Measurements from ENCODE around the gene WDFY3.

WDFY3 gene

DNA sequence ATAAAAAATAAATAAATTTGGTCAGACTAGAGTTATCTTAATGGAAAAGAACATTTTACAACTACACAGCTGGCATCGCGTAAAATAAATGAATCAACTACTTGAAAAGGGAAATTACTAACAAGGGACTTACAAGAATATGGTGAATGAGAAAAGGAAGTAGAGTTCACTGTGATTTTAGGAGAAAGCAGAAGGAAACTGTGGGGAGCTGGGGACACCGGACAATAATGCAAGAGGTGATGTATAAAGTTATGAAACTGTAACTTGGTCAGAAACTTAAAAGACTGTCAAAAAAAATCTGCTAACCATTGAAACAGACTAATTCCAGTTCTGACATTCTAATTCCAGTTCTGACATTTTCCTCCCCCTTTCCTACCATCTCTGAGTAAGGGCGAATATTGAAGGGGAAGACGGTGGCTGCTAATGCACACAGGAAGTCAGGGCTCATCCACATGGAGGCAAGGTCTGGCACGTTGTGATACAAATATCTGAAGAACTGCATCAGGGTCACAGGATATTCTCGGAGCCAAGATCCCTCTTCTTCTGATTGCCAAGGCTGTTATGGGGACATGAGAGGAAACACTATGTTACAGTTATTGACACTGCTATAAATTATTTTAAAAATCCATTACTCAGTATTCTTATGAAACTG, 213.0 kb downstream of the WDFY3 start:
- H3K9me3 ChIP-seq (ENCODE audit: control insufficient read depth in 2 of 2, low read length in 2 of 2): no peaks in the 10 kb centered on the region
- H3K4me3 ChIP-seq (ENCODE audit: low read length in 2 of 2): no peak overlapping the region
- no peak overlapping the region for H3K9ac ChIP-seq (ENCODE audit: low read length in 2 of 2)
- no peaks in the 10 kb centered on the region for H3K27me3 ChIP-seq (ENCODE audit: control insufficient read depth in 1 of 2, insufficient read depth in 2 of 2, low read length in 2 of 2)
- no peaks in the 10 kb centered on the region for H3K4me1 ChIP-seq (ENCODE audit: control insufficient read depth, insufficient read depth, low read length)
- H3K36me3 ChIP-seq (ENCODE audit: control insufficient read depth in 2 of 2, insufficient read depth in 2 of 2, low read length in 2 of 2): peaks cover 21 to 31% of the 10 kb centered on the region in 2 donors
- H3K27ac ChIP-seq (ENCODE audit: low read length): no peak overlapping the region

DNA sequence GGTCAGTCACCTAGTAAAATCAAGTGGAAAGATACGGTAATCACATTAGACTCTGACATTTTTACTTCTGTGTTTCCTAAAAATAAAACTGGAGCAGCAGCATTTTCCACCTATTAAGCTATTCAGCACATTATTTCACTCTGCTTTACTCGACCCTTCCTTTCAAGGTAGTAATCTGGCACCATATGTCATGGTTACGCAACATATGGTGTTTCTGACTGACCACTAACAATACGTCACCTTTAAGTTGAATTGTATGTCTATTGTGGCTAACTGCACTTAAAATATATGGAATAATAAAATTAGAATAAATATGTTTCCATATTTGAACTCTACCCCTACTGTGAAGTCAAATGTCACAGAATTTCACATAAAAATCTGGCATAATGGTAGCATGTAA, 214.8 kb downstream of the WDFY3 start:
- Histone ChIP-seq H3K4me3 (ENCODE audit: low read length in 2 of 2) (no peak overlapping the region), H3K9ac (ENCODE audit: low read length in 2 of 2) (no peak overlapping the region), H3K27me3 (ENCODE audit: control insufficient read depth in 1 of 2, insufficient read depth in 2 of 2, low read length in 2 of 2) (no peaks in the 10 kb centered on the region), H3K27ac (ENCODE audit: low read length) (no peak overlapping the region), H3K36me3 (ENCODE audit: control insufficient read depth in 2 of 2, insufficient read depth in 2 of 2, low read length in 2 of 2) (peaks cover 30 to 39% of the 10 kb centered on the region in 2 donors), H3K9me3 (ENCODE audit: control insufficient read depth in 2 of 2, low read length in 2 of 2) (no peaks in the 10 kb centered on the region), H3K4me1 (ENCODE audit: control insufficient read depth, insufficient read depth, low read length) (no peaks in the 10 kb centered on the region)

DNA sequence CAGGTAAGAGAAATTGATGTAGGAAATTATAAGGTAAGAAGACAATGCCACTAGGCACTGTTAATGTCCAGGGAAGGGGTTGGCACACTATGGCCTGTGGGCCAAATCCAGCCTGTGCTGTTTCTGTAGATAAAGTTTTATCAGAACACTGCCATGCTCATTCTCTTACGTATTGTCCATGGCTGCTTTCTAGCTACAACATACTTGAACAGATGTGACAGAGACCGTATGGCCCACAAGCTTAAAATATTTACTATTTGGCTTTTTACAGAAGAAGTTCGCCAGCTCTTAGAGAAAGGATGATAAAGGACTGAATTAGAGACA, 215.6 kb downstream of the WDFY3 start:
- Histone ChIP-seq H3K36me3 (ENCODE audit: control insufficient read depth in 2 of 2, insufficient read depth in 2 of 2, low read length in 2 of 2) (peaks cover 31 to 38% of the 10 kb centered on the region in 2 donors), H3K27ac (ENCODE audit: low read length) (no peak overlapping the region), H3K4me1 (ENCODE audit: control insufficient read depth, insufficient read depth, low read length) (no peaks in the 10 kb centered on the region), H3K9me3 (ENCODE audit: control insufficient read depth in 2 of 2, low read length in 2 of 2) (no peaks in the 10 kb centered on the region), H3K27me3 (ENCODE audit: control insufficient read depth in 1 of 2, insufficient read depth in 2 of 2, low read length in 2 of 2) (no peaks in the 10 kb centered on the region), H3K4me3 (ENCODE audit: low read length in 2 of 2) (no peak overlapping the region), H3K9ac (ENCODE audit: low read length in 2 of 2) (no peak overlapping the region)

DNA sequence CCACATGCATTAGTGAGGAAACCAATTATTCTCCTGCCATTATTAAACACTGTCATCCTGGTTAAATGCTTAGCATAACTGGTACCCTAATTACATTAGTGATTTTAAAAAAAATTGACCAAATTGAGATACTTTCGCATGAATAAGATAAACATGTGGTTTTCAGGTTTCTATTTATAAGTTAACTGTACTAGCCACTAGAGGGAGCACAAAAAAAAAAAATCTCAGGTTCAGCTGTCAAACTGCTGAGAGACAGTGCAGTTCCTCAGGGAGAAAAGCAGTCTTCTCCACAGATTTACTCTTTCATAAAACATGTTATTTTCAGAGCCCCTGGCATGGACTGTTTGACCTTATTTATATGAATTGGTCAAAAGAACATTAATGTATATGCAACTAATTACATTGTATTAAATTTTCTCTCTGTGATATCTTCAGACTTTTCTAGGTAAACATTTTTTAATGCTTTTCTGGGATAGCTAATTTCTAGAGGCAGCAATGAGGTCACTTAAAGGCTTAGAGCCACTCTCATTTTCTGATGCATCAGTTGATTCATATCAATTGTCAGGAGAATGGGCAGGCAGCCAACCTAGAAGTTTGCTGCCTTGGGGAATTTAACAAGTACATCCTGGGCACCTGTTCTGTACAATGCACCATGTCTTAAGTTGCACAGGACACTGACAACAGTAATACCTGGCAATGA, 216.1 kb downstream of the WDFY3 start:
- Histone ChIP-seq H3K4me3 (ENCODE audit: low read length in 2 of 2) (no peak overlapping the region), H3K9ac (ENCODE audit: low read length in 2 of 2) (no peak overlapping the region), H3K9me3 (ENCODE audit: control insufficient read depth in 2 of 2, low read length in 2 of 2) (no peaks in the 10 kb centered on the region), H3K27ac (ENCODE audit: low read length) (no peak overlapping the region), H3K36me3 (ENCODE audit: control insufficient read depth in 2 of 2, insufficient read depth in 2 of 2, low read length in 2 of 2) (peaks cover 31 to 39% of the 10 kb centered on the region in 2 donors), H3K27me3 (ENCODE audit: control insufficient read depth in 1 of 2, insufficient read depth in 2 of 2, low read length in 2 of 2) (no peaks in the 10 kb centered on the region), H3K4me1 (ENCODE audit: control insufficient read depth, insufficient read depth, low read length) (no peaks in the 10 kb centered on the region)

DNA sequence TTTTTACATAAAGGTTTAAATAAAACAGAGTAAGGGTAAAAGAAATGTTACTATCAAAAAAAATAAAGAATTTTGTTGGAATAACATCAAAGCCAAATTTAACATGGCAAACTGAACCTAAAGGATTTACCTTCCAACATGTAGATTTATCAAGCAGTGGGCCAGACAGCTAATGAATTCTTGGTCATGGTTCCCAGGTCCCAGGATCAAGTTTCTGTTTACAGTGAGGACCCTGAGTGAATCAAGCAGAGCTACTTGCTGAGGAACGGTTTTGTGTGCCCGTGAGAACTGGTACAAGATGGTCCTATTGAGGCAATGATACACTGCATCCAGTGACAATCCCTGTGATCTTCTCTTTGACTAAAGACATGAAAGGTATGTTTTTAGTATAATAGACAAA, 226.4 kb downstream of the WDFY3 start:
- Histone ChIP-seq H3K9me3 (ENCODE audit: control insufficient read depth in 2 of 2, low read length in 2 of 2) (no peaks in the 10 kb centered on the region), H3K36me3 (ENCODE audit: control insufficient read depth in 2 of 2, insufficient read depth in 2 of 2, low read length in 2 of 2) (peaks cover 34 to 38% of the 10 kb centered on the region in 2 donors), H3K27ac (ENCODE audit: low read length) (no peak overlapping the region), H3K27me3 (ENCODE audit: control insufficient read depth in 1 of 2, insufficient read depth in 2 of 2, low read length in 2 of 2) (no peaks in the 10 kb centered on the region), H3K4me1 (ENCODE audit: control insufficient read depth, insufficient read depth, low read length) (no peaks in the 10 kb centered on the region), H3K9ac (ENCODE audit: low read length in 2 of 2) (no peak overlapping the region), H3K4me3 (ENCODE audit: low read length in 2 of 2) (no peak overlapping the region)

GRCh38 chr4:84738622-84739021, 227.9 kb downstream of the WDFY3 start:
- Histone ChIP-seq H3K9ac (ENCODE audit: low read length in 2 of 2) (no peak overlapping the region), H3K4me3 (ENCODE audit: low read length in 2 of 2) (no peak overlapping the region), H3K9me3 (ENCODE audit: control insufficient read depth in 2 of 2, low read length in 2 of 2) (no peaks in the 10 kb centered on the region), H3K27me3 (ENCODE audit: control insufficient read depth in 1 of 2, insufficient read depth in 2 of 2, low read length in 2 of 2) (no peaks in the 10 kb centered on the region), H3K27ac (ENCODE audit: low read length) (no peak overlapping the region), H3K4me1 (ENCODE audit: control insufficient read depth, insufficient read depth, low read length) (no peaks in the 10 kb centered on the region), H3K36me3 (ENCODE audit: control insufficient read depth in 2 of 2, insufficient read depth in 2 of 2, low read length in 2 of 2) (peaks cover 34 to 41% of the 10 kb centered on the region in 2 donors)

DNA sequence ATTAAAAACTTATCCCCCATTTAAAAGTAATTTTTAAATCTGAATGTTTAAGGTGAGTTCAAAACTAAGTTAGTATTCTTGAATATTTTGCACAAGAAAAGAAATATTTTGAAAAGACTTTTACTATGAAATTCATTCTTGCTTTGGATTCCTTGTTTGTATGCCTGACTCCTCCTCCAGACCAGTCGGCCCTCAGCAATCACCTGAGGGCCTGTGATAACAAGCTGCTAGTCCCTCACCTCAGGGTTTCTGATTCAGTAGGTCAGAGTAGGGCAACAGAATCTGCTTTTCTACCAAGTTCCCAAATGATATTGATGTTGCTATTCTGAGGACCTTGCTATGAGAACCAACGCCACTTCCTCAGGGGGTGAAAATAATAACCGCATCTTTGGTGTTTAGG, 228.8 kb downstream of the WDFY3 start:
- Histone ChIP-seq H3K27me3 (ENCODE audit: control insufficient read depth in 1 of 2, insufficient read depth in 2 of 2, low read length in 2 of 2) (no peaks in the 10 kb centered on the region), H3K9ac (ENCODE audit: low read length in 2 of 2) (no peak overlapping the region), H3K4me3 (ENCODE audit: low read length in 2 of 2) (no peak overlapping the region)

GRCh38 chr4:84734037-84734436, 232.5 kb downstream of the WDFY3 start:
- Histone ChIP-seq H3K27me3 (ENCODE audit: control insufficient read depth in 1 of 2, insufficient read depth in 2 of 2, low read length in 2 of 2) (no peaks in the 10 kb centered on the region), H3K36me3 (ENCODE audit: control insufficient read depth in 2 of 2, insufficient read depth in 2 of 2, low read length in 2 of 2) (peaks cover 27 to 38% of the 10 kb centered on the region in 2 donors), H3K4me3 (ENCODE audit: low read length in 2 of 2) (no peak overlapping the region), H3K27ac (ENCODE audit: low read length) (no peak overlapping the region), H3K4me1 (ENCODE audit: control insufficient read depth, insufficient read depth, low read length) (no peaks in the 10 kb centered on the region), H3K9ac (ENCODE audit: low read length in 2 of 2) (no peak overlapping the region), H3K9me3 (ENCODE audit: control insufficient read depth in 2 of 2, low read length in 2 of 2) (no peaks in the 10 kb centered on the region)

More for the DNA sequence above, 228.8 kb downstream of the WDFY3 start:
- peaks cover 38 to 48% of the 10 kb centered on the region in 2 donors for H3K36me3 ChIP-seq (ENCODE audit: control insufficient read depth in 2 of 2, insufficient read depth in 2 of 2, low read length in 2 of 2)
- H3K9me3 ChIP-seq (ENCODE audit: control insufficient read depth in 2 of 2, low read length in 2 of 2): no peaks in the 10 kb centered on the region
- H3K27ac ChIP-seq (ENCODE audit: low read length): no peak overlapping the region
- no peaks in the 10 kb centered on the region for H3K4me1 ChIP-seq (ENCODE audit: control insufficient read depth, insufficient read depth, low read length)

DNA sequence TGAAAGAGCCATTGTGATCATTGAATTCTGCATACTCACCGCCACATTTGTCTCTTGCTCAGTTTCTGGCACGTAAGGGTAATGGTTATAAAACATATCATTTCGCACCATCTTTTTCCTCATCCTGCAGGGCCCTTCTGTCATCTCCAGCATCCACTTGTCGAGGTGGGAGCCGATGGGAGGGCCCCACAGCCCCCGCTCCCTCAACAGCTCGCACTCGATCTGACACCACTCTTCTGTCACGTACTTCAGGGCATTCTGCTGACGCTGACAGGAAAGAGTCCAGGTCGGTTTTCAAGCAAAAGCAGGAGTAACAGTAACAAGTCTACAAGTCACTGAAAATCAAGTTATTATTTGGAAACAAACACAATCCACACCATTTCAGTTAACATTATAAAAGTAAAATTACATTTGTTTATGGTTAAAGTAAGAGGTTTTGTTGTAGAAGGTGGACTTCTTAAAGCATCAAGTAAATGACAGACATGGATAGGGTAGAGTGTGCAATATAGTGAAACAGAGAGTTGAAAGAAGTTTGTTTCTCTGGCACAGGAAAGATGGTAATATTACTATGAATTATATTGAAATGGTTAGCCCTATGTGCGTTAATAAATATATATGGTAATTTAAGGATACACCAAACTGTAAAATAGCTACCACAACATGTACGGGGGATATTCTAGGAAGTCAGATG, 233.0 kb downstream of the WDFY3 start:
- Histone ChIP-seq H3K4me1 (ENCODE audit: control insufficient read depth, insufficient read depth, low read length) (no peaks in the 10 kb centered on the region), H3K36me3 (ENCODE audit: control insufficient read depth in 2 of 2, insufficient read depth in 2 of 2, low read length in 2 of 2) (peaks cover 27 to 38% of the 10 kb centered on the region in 2 donors), H3K27me3 (ENCODE audit: control insufficient read depth in 1 of 2, insufficient read depth in 2 of 2, low read length in 2 of 2) (no peaks in the 10 kb centered on the region), H3K4me3 (ENCODE audit: low read length in 2 of 2) (no peak overlapping the region), H3K9me3 (ENCODE audit: control insufficient read depth in 2 of 2, low read length in 2 of 2) (no peaks in the 10 kb centered on the region), H3K27ac (ENCODE audit: low read length) (no peak overlapping the region), H3K9ac (ENCODE audit: low read length in 2 of 2) (no peak overlapping the region)

DNA sequence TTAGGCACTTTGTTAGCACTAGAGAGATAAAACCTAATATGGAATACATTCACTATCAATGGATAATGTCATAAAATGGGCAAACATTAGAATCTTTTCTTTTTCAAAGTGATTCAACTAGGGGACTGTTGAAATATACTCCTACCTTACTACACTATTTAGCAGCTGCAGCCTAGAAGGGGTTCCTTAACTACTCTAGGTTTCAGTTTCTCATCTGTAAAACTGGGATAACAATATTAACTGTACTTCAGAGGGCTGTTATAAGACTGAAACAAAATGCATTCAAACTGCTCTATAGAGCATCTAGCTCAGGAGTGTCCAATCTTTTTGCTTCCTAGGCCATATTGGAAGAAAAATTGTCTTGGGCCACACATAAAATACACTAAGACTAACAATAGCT, 236.1 kb downstream of the WDFY3 start:
- H3K36me3 ChIP-seq (ENCODE audit: control insufficient read depth in 2 of 2, insufficient read depth in 2 of 2, low read length in 2 of 2): peaks cover 13 to 23% of the 10 kb centered on the region in 2 donors

DNA sequence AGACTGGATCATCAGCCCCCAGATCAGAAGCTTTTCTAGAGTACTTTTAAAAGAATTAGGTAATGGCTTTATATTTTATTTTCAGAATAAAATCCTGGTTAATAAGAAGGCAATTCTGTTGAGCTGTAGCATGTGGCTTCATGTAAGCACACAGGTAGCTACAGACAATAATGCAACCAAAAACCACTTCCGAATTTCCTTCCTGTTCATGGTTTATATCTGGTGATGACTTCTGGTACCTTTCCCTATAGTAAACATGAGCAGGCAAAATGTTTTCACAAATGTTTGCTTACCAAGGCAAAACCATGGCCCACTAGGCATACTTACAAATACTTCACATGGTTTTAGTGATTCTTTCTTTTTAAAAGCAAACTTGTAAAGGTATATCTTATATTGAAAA, 239.0 kb downstream of the WDFY3 start:
- no peak overlapping the region for H3K27ac ChIP-seq (ENCODE audit: low read length)
- no peaks in the 10 kb centered on the region for H3K9me3 ChIP-seq (ENCODE audit: control insufficient read depth in 2 of 2, low read length in 2 of 2)
- peaks cover 5 to 19% of the 10 kb centered on the region in 2 donors for H3K36me3 ChIP-seq (ENCODE audit: control insufficient read depth in 2 of 2, insufficient read depth in 2 of 2, low read length in 2 of 2)

More for the DNA sequence above, 236.1 kb downstream of the WDFY3 start:
- Histone ChIP-seq H3K4me3 (ENCODE audit: low read length in 2 of 2) (no peak overlapping the region), H3K9me3 (ENCODE audit: control insufficient read depth in 2 of 2, low read length in 2 of 2) (no peaks in the 10 kb centered on the region), H3K4me1 (ENCODE audit: control insufficient read depth, insufficient read depth, low read length) (no peaks in the 10 kb centered on the region), H3K27me3 (ENCODE audit: control insufficient read depth in 1 of 2, insufficient read depth in 2 of 2, low read length in 2 of 2) (no peaks in the 10 kb centered on the region), H3K9ac (ENCODE audit: low read length in 2 of 2) (no peak overlapping the region), H3K27ac (ENCODE audit: low read length) (no peak overlapping the region)

More for the DNA sequence above, 239.0 kb downstream of the WDFY3 start:
- H3K4me1 ChIP-seq (ENCODE audit: control insufficient read depth, insufficient read depth, low read length): no peaks in the 10 kb centered on the region
- no peak overlapping the region for H3K9ac ChIP-seq (ENCODE audit: low read length in 2 of 2)
- H3K4me3 ChIP-seq (ENCODE audit: low read length in 2 of 2): no peak overlapping the region
- no peaks in the 10 kb centered on the region for H3K27me3 ChIP-seq (ENCODE audit: control insufficient read depth in 1 of 2, insufficient read depth in 2 of 2, low read length in 2 of 2)

Data from stomach smooth muscle (tissue), 2 donors.